Activated CD4-positive, alpha-beta T cell treated with anti-CD3 and anti-CD28 coated beads for 1 hour (primary cell): ENCODE results near the gene CDX2.

Experiments
- DNase-seq: peaks from one replicate; pipeline ENCODE4 v3.0.0-alpha.2; 2020

The CDX2 gene

DNA sequence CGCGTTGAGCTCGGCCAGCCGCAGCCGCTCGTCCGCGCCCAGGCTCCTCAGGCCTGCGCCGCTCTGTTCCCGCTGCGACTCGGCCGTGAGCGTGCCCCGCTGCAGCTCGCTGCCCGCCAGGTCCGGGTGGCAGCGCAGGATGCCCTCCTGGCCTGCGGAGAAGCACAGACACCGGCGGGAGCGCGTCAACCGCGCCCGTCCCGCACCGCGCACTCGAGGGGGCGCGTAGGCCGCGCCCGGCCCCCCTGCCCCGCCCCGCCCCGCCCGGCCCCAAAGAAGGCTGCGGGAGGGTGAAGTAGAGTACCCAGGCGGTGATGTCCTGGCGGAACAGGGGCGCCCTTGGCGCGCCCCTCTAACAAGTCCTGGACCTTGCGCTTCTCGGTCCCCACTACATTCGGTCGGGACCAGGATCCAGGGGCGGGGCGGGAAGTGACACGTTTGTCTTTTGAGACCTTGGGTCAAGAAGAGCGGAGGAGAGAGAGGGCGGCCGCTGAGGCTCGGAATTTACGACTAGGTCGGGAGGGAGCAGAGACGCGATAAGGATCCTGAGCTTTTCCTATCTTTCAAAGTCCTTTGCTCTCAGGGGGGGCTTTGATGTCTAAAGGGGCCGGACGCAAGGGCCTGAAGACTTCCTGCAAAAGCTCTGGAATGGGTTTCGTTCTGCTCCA is 9.3 kb upstream of the CDX2 start:
- no peak for DNase-seq

DNA sequence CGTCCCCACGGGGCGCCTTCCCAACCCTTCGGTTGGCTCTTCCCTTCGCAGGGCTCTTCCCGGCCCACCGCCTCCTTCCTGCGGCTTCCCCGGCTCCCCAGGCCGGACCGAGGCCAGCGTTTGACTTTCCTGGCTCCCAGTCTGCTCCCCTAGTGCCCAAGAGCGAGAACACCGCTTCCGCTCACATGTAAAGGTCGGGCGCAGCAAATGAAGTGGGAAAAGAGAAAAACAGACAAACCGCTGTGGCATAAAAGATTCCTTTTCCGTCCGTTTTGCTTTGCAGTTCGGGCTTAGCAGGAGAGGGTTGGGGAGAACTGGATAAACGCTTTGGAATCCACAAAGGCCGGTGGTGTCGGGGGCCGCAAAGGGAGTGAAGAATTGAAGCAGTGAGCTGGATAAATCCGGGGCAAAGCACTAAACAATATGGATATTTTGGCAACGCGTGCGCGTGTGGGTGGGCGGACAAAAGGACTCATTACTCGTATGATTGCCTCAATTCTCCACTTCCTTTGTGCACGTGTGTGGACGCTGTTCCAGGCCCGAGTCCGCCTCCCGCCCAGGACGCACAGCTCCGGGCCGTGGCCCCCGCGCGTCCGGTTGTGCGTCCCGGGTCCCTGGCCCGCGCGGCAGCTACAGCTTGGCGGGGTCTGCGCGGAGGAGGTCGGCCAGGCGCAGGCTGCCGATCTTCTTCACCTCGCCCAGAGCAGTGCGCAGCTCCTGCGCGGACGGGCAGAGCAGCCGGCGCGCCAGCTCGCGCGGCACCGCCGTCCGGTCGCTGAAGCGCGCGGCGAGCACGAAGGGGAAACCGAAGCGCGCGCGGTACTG is 8.6 kb upstream of the CDX2 start:
- no peak for DNase-seq

DNA sequence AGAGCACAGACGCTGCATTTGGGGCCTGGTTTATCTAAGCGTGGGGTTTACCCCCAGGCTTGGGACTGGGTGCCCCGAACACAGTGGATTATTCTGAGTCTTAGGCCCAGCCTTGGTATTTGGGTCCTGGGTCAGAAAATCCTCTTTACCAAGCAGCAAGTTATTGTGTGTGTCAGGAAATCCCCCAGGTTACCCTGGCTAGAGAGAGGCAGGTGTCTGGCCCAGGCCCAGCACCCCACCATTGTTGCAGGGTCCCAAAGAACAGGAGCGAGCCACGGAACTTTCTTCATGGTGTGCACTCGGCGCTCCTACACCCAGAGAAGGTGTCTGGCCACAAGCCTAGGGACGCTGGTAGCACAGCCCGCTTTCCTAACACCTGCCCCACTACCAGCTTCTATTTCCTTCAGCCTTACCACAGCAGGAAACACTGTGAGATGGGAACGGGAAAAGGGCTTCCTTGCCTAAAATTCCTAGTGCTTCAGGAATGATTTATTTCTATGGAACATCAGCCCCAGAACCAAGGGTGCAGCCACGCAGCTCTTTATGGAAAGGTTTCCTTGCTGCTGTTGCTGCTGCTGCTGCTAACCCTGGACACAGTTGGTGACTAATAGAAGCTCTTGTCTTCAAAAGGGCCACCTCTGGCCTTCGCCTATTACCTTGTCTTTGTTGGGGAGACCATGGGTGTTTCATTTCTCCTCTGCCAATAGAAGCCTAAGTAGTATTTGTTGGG is 7.4 kb upstream of the CDX2 start:
- DNase-seq: no peak

DNA sequence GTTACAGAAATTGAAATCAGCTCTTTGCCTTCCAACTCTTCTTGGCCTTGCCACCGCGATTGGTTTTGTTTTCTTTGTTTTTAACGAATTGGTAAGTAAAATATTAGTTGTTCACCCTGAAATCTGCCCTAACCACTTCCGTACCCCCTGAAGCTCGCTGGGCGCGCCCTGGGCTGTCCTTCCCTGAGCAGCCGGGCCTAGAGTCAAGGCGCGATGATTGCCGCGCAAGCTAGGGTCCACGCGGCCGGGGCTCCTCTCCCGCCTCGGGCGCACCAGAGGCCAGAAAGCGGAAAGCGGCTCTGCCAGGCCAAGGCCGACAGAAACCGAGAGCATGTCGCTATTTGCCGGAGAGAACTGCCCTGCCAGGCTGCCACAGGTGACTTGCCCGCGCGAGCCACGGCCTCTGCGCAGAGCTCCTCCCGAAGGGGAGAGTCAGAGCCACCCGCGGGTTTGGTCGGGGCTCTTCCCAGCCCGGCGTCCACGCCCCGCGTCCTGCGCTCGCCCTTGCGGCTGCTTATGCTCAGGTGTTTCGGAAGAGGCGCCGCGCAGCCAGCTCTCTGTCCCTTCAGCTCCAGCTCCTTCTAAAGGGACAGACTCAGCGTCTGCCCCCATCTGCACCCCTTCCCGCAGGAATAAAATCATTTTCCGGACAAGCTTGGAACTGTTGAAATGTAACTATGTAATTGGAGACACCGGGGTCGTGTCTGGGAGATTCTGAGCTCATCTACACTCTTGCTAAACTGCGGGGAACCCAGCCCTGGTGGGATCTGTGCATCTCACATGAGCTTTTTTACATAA is 6.6 kb upstream of the CDX2 start:
- no peak for DNase-seq

DNA sequence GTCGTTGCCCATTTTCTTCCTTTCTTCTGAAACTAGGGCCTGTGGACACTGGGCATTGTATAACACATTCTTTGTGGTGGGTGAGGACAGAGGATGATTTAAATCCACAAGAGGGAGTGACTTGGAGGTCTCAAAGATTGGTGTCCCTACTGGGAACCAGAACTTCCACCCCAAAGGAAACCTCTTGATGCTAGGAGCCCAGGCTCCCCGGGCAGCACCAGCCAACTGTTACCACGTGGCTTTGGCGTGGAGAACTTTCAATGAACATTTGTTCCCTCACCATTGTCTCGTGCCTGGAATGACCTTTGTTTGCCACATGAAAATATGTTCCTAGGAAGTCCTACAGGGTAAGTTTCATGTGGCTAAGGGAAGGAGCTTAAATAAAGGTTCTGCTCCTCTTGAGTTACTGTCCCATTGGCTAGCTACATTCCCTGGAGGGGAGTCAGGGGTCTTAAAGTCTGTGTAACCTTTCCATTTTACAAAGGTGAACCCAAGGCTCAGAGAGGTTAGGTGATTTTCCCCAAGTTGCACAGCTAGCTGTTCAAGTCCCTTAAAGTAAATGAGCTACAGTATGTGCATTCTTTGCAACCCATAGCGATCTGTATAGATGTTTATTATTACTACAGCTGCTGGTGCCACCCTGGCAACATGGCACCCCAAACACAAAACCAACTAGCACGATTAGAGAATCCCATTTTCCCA is 5.0 kb upstream of the CDX2 start:
- no peak for DNase-seq

DNA sequence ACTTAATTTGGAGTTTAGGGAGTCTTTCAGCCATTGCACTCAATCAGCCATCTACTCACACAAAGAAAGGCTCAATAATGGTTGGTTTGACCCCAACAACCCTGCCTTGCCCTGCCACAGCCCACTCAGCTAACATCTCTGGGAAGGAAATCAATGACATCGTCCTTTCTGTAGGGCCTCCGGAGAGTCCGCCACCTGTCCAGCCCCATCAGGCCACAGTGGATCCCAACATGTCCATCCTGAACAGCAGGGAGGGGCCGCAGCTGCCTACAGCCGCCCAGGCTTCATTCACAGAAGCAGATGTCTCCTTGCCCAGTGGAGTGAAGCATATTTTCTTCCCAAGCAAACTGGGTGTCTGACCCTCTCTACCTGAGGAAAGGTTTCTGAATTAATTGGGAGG is 4.2 kb upstream of the CDX2 start:
- DNase-seq: no peak

DNA sequence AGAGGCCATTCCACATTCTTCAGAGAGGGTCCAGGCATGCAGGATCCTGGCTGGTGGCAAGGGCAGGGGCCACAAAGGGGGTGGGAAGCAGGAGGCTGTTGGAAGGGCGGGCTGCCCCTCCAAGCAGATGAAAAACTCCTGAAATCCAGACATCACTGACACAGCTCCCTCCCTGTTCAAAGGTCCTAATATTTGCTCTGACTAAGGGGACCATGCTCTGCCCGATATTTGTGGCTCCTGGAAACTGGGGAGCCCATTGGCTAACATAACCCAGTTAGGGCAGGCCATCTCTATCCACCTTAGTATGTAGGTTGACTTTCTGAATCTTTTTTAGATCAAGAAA is 3.3 kb upstream of the CDX2 start:
- DNase-seq: no peak

DNA sequence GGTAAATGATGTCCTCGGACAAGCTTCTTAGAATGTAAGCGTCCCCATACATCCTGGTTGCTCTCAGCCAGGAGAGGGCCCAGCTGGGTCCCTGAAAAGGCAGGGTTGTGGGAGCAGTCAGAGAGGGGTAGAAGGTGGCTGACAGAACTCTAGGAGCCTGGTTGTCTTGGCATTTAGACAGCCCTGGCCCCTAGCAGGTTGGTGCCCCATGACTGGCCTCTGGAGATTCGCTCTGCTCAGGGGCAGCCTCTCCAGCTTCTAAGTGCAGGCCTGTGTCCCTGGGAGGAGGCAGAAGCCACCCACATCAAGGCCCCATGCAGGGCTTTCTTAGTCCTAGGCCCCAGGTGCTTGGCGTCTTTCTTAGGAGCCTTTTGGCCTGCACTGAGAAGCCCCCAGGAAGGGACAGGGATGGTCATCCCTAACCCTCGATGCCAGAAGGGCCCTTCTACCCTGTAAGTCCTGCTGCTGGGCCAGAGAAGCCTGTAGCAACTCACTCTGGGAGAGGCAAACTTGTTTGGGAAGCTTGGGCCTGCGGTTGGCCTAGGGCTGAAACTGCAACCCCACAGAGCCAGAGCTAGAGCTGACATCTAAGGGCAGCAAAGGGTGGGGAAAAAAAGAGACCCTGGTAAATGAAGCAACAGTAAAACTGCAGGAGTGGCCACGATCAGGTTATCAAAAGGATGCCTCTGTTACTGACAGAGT is 2.8 kb upstream of the CDX2 start:
- no peak for DNase-seq

DNA sequence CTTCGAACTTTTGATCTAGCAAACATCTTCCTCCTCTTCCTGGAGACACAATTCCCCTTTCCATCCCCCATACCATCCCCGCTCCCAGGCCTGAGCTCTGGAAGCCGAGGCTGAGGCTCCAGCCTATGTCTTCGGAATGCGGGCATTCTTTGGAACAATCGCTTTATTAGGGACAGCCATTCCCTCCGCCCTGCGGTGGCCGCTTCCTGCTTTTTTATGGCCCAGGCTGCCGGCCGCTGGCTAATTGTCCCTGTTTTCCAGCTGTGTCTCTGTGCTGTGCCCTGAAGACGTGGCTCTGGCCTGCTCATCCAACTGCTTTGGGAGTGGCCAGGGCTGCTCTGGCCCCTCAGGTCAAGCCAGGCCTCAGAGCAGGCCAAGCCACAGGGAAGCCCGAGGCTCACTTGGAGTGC is 2.1 kb upstream of the CDX2 start:
- no peak for DNase-seq

DNA sequence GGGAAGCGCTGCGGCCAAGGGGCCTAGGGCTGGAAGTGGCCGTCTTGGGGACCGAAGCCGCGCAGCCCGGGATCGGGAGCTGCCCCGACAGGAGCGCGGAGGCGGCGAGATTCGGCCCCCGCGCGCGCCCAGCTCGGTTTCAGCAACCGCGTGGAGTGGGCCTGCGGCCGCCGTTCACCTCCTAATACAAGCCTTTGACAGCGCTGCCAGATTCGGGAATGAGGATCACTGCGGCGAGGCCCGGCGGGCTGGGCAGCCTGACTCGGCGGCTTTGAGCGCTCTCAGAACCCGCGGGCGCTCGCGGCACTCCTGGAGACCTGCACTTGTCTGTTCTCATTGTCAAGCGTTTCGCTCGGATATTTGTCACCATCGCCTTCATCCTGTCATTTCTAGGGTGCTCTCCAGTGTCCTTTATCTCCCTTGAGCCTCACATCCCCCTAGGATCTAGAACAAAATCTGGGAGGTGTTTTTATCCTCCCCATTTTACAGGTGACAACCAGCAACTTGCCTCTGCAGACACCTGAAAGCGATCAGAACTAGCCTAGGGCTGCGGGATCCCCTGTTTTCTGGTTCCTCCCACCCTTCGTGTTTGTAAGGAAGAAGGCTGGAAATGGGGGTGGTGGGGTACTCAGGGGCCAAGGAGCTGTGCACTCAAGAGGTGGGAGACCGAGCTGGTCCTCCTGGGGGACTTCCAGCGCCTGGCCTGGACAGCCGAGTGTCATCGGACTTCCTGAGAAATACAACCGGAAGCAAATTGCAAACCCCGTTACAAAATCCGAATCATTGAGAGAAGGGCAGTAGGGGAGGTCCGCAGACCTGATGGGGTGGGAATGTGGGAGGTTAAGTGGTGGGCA is 1.5 kb upstream of the CDX2 start:
- DNase-seq: no peak

DNA sequence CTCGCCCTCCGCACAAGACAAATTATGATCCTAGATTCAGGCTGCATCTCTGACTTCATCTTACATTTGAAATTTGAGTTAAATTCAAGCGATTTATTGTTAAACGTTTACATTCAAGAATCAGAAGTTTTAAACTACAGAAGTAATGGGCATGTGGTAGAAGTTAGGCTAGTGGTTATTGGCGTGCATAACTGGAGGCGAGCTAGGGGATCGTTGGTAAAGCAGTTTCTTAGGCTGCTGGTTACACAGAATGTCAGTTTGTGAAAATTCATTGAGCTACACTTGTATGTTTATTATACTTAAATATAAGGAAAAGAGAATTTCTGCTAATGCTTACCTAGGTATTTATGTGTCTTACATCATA is 733 bp upstream of the CDX2 start:
- DNase-seq: no peak

DNA sequence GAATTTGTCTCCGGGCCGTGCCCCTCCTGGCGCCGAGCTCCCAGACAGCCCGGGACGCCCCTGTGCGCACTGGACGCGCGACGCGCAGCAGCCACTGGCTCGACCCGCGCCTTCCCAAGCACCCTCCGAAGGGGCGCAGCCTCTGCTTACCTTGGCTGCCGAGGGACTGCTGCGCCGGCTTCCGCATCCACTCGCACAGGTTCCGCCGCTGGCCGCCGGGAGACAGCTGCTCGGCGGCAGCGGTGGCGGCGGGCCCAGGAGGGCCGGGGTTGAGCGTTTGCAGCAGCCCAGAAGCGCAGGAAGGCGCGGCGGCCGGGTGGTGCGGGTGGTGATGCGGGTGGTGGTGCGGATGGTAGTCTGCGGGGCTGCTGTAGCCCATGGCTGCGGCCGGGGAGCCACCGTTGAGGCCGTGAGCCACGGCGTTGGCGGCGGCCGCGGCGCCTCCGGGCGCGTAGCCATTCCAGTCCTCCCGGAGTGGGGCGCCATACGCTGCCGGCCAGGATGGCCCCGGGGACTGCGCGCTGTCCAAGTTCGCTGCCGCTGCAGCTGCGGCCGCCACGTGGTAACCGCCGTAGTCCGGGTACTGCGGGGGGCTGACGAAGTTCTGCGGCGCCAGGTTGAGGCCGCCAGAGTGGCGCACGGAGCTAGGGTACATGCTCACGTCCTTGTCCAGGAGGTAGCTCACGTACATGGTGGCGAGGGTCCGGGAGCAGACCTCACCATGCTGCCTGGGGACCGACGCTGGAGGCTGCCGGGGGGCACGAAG is 616 bp downstream of the CDX2 start:
- no peak for DNase-seq

DNA sequence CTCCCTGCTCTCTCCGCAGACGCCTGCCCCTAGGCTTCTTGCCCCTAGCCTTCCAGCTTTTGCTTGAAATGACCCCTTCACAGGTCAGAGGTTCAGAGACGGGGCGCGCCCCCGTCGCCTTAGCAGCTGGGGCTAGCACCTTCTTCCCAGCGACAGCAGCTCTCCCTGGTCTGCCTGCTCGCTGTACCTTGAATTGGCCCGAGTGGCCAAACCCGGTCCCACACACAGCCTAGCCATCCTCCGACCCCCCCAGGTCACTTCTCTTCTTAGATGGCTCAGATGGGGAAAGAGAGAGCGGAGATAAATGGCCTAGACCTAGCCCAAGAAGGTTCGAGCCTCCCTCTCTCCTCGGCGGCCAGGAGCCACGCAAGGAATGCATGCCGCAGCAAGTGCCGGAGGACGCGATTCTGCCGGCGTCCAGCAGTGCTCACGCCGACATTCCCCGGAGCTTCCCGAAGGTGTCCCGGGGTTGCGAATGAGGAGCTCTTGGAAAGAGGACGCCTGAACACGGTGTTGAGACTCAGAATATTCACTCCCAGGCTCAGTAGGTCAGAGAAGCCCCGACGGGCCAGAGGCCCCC is 1.3 kb downstream of the CDX2 start:
- no peak for DNase-seq

DNA sequence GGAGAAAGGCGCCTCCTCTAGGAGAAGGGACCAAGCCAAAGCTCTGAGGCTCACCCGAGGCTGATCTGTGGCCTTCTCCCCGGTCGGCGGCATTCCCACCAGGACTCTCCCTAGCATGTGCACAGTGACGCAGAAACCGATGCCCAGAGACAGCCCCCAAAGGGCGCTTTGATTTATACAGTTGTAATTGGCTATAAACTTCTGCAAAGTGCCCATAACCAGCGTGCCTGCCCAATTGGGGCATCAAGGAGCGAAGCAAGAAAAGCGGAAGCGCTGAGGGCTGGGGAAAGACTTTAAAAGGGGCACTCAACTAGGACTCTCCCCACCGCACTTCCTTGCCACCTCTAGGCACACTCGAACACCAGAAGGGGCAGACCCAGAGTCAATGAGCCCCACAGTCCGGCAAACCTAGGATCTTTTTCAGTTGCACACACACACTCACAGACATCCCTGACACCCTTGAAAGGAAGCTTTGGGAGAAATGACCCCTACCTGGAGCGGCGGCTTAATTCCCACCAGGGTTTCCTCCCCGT is 1.8 kb downstream of the CDX2 start:
- DNase-seq: no peak

DNA sequence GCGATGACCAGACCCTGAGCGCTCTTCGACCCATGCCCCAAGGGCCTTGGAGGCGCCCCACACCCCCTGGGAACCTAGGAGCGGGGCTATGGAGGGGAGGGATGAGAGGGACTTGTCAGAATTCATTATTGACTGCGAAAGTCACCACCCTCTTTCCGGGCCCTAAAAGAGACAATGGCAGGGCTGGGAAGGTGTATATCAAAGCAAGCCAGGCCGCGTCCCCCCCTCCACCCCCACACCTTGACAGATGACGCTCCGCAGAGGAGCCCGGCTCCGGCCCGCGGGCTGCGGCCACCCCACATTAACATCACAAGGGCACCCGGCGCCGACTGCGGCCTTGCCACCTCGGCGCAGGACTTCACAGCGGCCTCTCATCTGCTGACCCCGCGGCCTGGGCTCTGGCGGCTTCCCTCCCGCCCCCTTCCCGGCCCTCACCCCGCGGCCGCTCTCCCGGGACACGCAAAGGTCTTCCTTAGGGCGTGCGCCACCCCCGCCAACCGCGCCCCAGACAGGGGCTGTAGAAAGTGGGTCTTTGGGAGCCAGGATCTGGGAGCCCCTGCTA is 2.4 kb downstream of the CDX2 start:
- no peak for DNase-seq

DNA sequence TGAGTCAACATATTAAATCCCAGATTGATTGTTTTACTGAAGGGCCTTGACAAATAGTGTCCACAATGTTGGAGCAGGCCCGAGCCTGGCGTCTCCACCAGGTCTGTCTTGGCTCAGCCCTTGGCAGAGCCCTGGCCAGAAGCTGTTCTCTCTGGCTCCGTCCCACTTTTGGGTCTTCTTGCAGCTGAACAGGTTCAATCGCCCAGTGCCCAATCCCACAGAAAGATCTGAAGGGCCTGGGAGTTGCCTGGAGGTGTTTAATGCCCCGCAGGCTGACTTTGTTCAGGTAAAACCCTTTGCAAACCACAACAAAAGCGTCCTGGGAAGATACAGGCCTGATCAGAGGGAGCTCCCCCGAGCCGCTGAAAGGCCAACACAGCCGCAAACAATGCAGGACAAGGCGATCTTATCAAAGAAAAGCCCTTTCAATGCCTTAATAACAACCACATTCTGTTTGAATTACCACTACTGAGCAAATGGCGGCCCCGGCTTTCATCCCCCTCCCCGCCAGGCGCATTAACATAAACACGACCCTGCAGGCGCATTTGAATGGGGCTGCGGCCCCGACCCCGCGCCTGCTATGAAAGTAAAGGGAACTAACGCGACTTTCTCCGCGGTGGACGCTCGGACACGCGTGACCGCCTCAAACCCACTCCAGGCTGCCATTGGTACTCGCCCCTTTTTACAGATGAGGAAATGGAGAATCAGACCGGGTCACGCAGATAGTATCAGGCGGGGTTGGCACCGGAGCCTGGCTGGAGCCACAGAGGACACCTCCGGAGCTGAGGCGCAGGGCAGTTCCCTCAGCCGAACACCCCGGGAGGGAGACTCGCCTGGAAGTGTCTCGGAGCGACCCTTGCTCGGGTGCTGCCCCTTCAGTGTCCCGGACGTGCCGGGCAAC is 3.1 kb downstream of the CDX2 start:
- no peak for DNase-seq

DNA sequence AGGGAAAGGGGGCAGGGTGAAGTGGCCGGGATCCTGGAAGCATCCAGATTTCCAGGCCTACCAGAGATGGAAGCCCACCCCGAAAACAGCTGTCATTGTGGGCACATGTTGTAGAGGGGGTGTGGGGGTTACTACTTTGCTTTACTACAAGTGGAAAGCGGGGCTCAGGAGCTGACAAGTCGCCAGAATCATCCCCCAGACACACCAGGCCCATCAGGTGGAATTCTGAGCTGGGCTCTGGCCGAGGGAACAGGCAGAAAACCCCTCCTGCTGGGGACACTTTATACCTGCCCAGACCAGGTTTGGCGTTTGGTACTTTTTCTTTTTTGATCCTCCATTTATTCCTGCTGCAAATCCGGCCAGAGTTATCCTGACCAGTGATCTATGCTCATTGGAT is 3.8 kb downstream of the CDX2 start:
- no peak for DNase-seq

DNA sequence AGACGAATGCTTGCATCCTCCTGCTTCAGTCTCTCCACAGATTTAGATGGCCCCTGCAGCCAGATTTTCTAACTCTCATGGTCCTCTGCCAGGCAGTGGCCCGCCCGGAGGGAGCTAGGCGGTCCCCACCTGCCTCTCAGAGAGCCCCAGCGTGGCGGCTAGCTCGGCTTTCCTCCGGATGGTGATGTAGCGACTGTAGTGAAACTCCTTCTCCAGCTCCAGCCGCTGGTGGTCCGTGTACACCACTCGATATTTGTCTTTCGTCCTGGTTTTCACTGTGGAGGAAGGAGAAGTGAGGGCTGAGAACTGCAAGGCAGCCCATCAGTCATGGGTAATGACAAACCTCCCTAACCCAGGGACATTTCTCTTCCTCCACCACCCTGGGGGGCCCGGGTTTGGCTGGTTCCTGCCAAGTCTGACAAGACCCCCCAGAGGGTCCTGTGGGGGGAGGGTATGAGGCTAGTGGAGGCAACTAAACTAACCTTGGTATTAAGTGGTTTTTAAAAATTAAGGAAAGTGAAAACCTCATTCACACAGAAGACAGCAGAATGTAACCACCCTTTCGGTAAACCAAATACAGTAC is 4.3 kb downstream of the CDX2 start:
- no peak for DNase-seq
